DOHH2 (cell line): ENCODE results near the gene PAGE2B.
"Not testable (repeated sequence)": the region's sequence is repeated elsewhere in the genome, so short reads cannot be mapped to it uniquely, and the experiment has no call there.

Experiments
- H3F3A ChIP-seq: fragments of 200-600 bp; sonication (generic), shearing (Covaris generic); 2 replicates; pipeline ENCODE4 v1.6.0; 2016; ENCODE audit warnings: antibody characterized with exemption, mild to moderate bottlenecking; ENCODE audit not compliant: control insufficient read depth, insufficient read depth
- H3K27ac ChIP-seq: fragments of 200-600 bp; sonication (generic); 2 replicates; pipeline ENCODE4 v1.5.1; 2014; ENCODE audit warnings: low read depth, mild to moderate bottlenecking, low read length, moderate library complexity
- H3K27me3 ChIP-seq: fragments of 200-600 bp; sonication (generic); 2 replicates; pipeline ENCODE4 v1.6.1; 2014; ENCODE audit warnings: mild to moderate bottlenecking, low read length, mixed read lengths; ENCODE audit not compliant: control insufficient read depth
- H3K36me3 ChIP-seq: fragments of 200-600 bp; sonication (generic); 2 replicates; pipeline ENCODE4 v1.6.1; 2014; ENCODE audit warnings: mild to moderate bottlenecking, low read length, moderate library complexity, mixed read lengths; ENCODE audit not compliant: control insufficient read depth
- H3K4me1 ChIP-seq: fragments of 200-600 bp; sonication (generic); 2 replicates; pipeline ENCODE4 v1.6.1; 2014; ENCODE audit warnings: mild to moderate bottlenecking, low read length, mixed read lengths; ENCODE audit not compliant: control insufficient read depth
- H3K4me2 ChIP-seq: fragments of 200-600 bp; sonication (generic); 2 replicates; pipeline ENCODE4 v1.6.0; 2014; ENCODE audit warnings: mild to moderate bottlenecking, low read length, moderate library complexity
- H3K4me3 ChIP-seq: fragments of 200-600 bp; sonication (generic); 2 replicates; pipeline ENCODE4 v1.5.1; 2014; ENCODE audit warnings: mild to moderate bottlenecking, low read length, mixed read lengths
- H3K79me2 ChIP-seq: fragments of 200-600 bp; sonication (generic); 2 replicates; pipeline ENCODE4 v1.6.1; 2014; ENCODE audit warnings: mild to moderate bottlenecking, low read length, mixed read lengths; ENCODE audit not compliant: control insufficient read depth
- H3K9me2 ChIP-seq: fragments of 200-600 bp; sonication (generic); replicated peaks from 2 replicates; pipeline ENCODE4 v1.6.1; 2014; ENCODE audit warnings: mild to moderate bottlenecking, low read length, mixed read lengths; ENCODE audit not compliant: control insufficient read depth
- H3K9me3 ChIP-seq: fragments of 200-600 bp; sonication (generic); 2 replicates; pipeline ENCODE4 v1.6.1; 2014; ENCODE audit warnings: antibody characterized with exemption, low read length, mixed read lengths; ENCODE audit not compliant: control insufficient read depth, insufficient read depth
- H4K20me1 ChIP-seq: fragments of 200-600 bp; sonication (generic); 2 replicates; pipeline ENCODE4 v1.6.0; 2014; ENCODE audit warnings: low read depth, mild to moderate bottlenecking, antibody characterized with exemption, low read length, moderate library complexity; ENCODE audit not compliant: control insufficient read depth, insufficient read depth
- EZH2phosphoT487 ChIP-seq: fragments of 200-600 bp; sonication (generic); IDR thresholded peaks from 2 replicates; pipeline ENCODE4 v1.6.1; 2017; ENCODE audit warnings: borderline replicate concordance, mild to moderate bottlenecking, antibody characterized with exemption, low read length, moderate library complexity, mixed read lengths
- TF ChIP-seq, protein P1 (sequence below): fragments of 200-600 bp; sonication (generic); IDR thresholded peaks from one replicate; pipeline ENCODE4 v1.5.1; 2014; ENCODE audit warnings: antibody characterized with exemption, mild to moderate bottlenecking, low read depth, low read length; ENCODE audit not compliant: poor library complexity, severe bottlenecking

Gene PAGE2B

DNA sequence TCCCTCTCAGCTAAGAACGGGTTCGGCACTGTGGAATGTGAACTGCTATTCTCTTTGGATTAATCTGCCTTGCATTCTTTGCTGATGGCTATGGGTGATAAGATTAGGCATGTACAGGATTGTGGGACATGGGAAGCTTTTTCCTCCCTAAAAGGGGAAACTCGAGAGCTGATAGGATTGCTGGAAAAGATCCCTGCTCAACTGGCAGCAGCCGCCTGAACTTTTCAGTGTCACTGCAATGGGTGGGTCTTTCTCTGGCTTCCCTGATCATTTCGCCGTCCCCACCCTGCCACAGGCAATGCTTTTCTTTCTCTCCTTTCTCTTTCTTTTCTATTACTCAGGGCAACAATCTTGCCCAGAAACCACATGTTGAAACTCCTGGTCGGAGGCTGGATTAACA is 34.5 kb downstream of the PAGE2B start:
- Histone ChIP-seq H3F3A (no peaks in the 10 kb centered on the region), H3K4me1 (no peaks in the 10 kb centered on the region), H3K4me3 (no peak overlapping the region), H3K9me2 (no peaks in the 10 kb centered on the region), H4K20me1 (no peaks in the 10 kb centered on the region), H3K36me3 (no peaks in the 10 kb centered on the region), H3K79me2 (no peaks in the 10 kb centered on the region), H3K9me3 (no peaks in the 10 kb centered on the region), H3K4me2 (no peak overlapping the region), H3K27ac (no peak overlapping the region), H3K27me3 (no peaks in the 10 kb centered on the region)
- TF ChIP-seq, protein P1, sequence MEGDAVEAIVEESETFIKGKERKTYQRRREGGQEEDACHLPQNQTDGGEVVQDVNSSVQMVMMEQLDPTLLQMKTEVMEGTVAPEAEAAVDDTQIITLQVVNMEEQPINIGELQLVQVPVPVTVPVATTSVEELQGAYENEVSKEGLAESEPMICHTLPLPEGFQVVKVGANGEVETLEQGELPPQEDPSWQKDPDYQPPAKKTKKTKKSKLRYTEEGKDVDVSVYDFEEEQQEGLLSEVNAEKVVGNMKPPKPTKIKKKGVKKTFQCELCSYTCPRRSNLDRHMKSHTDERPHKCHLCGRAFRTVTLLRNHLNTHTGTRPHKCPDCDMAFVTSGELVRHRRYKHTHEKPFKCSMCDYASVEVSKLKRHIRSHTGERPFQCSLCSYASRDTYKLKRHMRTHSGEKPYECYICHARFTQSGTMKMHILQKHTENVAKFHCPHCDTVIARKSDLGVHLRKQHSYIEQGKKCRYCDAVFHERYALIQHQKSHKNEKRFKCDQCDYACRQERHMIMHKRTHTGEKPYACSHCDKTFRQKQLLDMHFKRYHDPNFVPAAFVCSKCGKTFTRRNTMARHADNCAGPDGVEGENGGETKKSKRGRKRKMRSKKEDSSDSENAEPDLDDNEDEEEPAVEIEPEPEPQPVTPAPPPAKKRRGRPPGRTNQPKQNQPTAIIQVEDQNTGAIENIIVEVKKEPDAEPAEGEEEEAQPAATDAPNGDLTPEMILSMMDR = no peak
- TF ChIP-seq EZH2phosphoT487 = no peak

DNA sequence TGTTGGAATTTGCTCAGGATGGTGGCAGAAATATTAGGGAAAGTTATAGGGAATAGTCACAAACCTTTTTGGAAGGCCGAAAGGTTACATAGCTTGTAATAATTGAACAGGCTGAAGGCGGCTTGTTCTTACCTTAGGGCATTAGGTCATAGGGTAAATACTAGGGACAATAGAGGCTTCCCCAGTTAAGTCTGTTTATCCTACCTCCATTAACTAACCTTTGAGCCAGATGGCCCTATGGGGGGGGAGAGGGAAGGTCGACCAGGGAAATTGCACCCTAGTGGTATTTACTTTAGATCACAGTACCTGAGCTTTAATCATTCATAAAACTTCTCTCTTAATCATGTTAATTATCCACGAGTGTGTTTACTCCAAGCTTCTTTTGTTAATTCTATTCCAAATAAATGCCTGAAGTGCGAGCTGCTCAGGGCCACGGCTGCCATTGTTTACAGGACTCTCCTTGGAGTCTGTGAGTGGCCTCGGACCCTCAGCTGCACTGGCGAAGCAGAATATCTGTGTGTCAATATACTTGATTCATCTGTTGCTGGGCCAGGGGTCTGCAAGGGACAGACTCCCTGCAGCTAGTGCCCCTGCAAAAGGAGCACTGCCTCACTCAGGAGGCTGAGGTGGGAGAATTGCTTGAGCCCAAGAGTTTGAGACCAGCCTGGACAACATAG is 36.9 kb downstream of the PAGE2B start:
- no peaks in the 10 kb centered on the region for H3K79me2 ChIP-seq
- TF ChIP-seq, protein P1 = no peak

DNA sequence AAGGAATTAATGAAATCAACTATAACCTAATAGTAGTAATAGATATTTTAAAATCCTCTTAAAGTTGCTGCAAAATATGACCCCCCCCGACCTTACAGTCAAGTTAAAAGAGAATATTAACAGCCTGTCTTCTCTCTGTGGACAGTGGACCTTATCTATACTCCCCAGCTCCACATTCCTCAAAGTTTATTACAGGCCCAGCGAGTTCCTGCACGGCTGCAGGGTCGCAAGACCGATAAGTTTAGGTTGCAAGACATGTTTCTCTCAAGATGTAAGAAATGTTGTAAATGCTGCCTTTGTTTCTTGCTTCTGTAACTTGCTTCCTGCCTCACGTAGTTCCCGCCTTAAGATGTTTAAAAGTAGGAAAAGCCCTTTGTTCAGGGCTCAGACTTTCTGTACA is 41.8 kb downstream of the PAGE2B start:
- H3K4me1 ChIP-seq, H4K20me1 ChIP-seq, H3K36me3 ChIP-seq, H3K79me2 ChIP-seq, H3K27me3 ChIP-seq, H3F3A ChIP-seq, H3K9me2 ChIP-seq, H3K27ac ChIP-seq, H3K4me3 ChIP-seq, H3K4me2 ChIP-seq, H3K9me3 ChIP-seq: not testable (repeated sequence)

More for the DNA sequence above, 36.9 kb downstream of the PAGE2B start:
- Histone ChIP-seq H4K20me1 (no peaks in the 10 kb centered on the region), H3K27me3 (no peaks in the 10 kb centered on the region), H3K9me3 (no peaks in the 10 kb centered on the region), H3K4me3 (no peak overlapping the region), H3K4me1 (no peaks in the 10 kb centered on the region), H3K27ac (no peak overlapping the region), H3K36me3 (no peaks in the 10 kb centered on the region), H3F3A (no peaks in the 10 kb centered on the region), H3K4me2 (no peak overlapping the region), H3K9me2 (no peaks in the 10 kb centered on the region)

DNA sequence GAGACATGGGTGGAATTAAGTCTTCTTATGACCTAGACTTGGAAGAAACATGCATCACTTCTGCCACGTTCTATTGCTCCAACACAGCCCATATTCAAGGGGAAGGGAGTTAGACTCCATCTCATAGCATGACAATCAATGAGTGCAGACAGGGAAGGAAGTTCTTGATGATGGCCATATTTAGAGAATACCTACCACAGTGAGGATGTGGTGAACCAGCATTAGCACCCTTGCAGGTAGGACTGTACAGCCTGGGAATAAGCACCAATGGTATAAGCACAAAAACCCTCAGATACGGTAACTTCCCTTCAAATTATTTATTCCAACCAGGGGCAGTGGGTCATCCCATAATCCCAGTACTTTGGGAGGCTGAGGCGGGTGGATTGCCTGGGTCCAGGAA is 43.7 kb downstream of the PAGE2B start:
- Histone ChIP-seq H3K4me3 (no peak overlapping the region), H4K20me1 (no peaks in the 10 kb centered on the region), H3K9me3 (no peaks in the 10 kb centered on the region), H3K27me3 (no peaks in the 10 kb centered on the region), H3K27ac (no peak overlapping the region), H3K9me2 (no peaks in the 10 kb centered on the region), H3K4me2 (no peak overlapping the region), H3K79me2 (no peaks in the 10 kb centered on the region), H3K4me1 (no peaks in the 10 kb centered on the region), H3F3A (no peaks in the 10 kb centered on the region), H3K36me3 (no peaks in the 10 kb centered on the region)
- TF ChIP-seq EZH2phosphoT487 = no peak
- TF ChIP-seq, protein P1 = no peak
